ENCODE data around the gene DAB1. TPM values are rescaled to one million over a fixed set of nuclear protein-coding genes. Genes with fewer than 3 reads are reported as not detected.

The DAB1 gene
- total and polyA plus RNA-seq, 8 donors: 0.04 to 1.4 (median 0.39) TPM

- Histone ChIP-seq H3K4me1 (no peaks in the 10 kb centered on the region), H3K27ac (no peak overlapping the region), H3K4me3 (no peak overlapping the region), H3K9me3 (no peaks in the 10 kb centered on the region), H3K27me3 (no peaks in the 10 kb centered on the region), H3K36me3 (no peaks in the 10 kb centered on the region)
- ATAC-seq: no peak
- TF ChIP-seq, protein P1, sequence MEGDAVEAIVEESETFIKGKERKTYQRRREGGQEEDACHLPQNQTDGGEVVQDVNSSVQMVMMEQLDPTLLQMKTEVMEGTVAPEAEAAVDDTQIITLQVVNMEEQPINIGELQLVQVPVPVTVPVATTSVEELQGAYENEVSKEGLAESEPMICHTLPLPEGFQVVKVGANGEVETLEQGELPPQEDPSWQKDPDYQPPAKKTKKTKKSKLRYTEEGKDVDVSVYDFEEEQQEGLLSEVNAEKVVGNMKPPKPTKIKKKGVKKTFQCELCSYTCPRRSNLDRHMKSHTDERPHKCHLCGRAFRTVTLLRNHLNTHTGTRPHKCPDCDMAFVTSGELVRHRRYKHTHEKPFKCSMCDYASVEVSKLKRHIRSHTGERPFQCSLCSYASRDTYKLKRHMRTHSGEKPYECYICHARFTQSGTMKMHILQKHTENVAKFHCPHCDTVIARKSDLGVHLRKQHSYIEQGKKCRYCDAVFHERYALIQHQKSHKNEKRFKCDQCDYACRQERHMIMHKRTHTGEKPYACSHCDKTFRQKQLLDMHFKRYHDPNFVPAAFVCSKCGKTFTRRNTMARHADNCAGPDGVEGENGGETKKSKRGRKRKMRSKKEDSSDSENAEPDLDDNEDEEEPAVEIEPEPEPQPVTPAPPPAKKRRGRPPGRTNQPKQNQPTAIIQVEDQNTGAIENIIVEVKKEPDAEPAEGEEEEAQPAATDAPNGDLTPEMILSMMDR (IDR thresholded peaks at IDR 0.05): no peak
- intact Hi-C loops (cut with DNase I): no loop called here
- no peak for FAIRE-seq
- WGBS, 2 donors: 90 to 95% methylated on average over 6 of the region's 6 CpGs
- DNase-seq: no peak
Measured at GRCh38 chr1:57063406-57064125, 360.3 kb downstream of the DAB1 start.

DNA sequence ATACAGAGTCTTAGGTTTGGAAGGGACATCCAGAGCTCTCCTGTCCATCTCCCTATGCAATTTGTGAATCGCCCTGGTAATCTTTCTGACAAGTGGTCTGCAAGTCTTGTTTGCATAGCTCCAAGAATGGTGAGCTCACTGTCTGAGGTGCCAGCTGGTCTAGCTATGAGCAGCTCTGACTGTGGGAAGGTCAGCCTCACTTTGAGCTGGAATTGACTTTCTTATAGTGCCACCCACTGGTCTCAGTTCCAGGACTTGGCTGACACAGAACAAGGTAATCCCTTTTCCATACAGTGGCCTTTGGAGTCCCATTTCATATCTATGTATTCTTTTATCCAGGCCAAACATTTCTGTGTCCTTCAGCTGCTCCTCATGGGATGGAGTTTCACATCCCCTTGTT lies 362.5 kb downstream of the DAB1 start:
- DNase-seq (peak in 3 of 6 donors; percentile 3 to 16 (median 9)), ATAC-seq (peak in 3 of 4 donors; percentile 58 to 74 (median 72)), FAIRE-seq (no peak)
- H3K9me3 ChIP-seq: no peaks in the 10 kb centered on the region
- intact Hi-C loops (cut with DNase I): no loop called here
- TF ChIP-seq, protein P1 (IDR thresholded peaks at IDR 0.05): no peak
- no peaks in the 10 kb centered on the region for H3K27me3 ChIP-seq
- H3K4me1 ChIP-seq: no peaks in the 10 kb centered on the region
- no peak overlapping the region for H3K4me3 ChIP-seq
- no peaks in the 10 kb centered on the region for H3K36me3 ChIP-seq
- no peak overlapping the region for H3K27ac ChIP-seq
- WGBS, 2 donors: 46 to 61% methylated on average over 1 of the region's 1 CpG

DNA sequence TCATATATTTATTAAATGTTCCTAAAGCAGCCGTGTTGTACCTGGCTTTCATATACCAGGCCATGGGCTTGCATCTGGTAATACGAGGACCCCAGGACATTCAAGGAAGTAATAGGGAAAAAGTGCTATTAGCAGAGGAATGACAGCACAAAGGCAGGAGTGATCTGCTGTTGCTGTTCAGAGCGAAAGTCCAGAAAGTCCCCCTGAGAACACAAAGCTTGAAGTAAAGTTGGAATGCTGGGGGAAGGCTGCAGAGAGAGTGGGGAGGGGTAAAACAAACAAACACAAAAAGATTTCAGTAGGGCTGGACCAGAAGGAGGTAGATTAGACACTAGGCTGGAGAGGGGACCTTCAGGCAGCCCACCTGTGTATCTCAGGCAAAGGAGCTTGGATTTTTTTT lies 363.4 kb downstream of the DAB1 start:
- no peak overlapping the region for H3K27ac ChIP-seq
- TF ChIP-seq, protein P1 (IDR thresholded peaks at IDR 0.05): no peak
- 82 to 87% methylated on average over 3 of the region's 3 CpGs for WGBS, 2 donors
- no peak for FAIRE-seq
- no peak overlapping the region for H3K4me3 ChIP-seq
- intact Hi-C loops (cut with DNase I): no loop called here
- H3K36me3 ChIP-seq: no peaks in the 10 kb centered on the region
- no peaks in the 10 kb centered on the region for H3K27me3 ChIP-seq
- no peaks in the 10 kb centered on the region for H3K9me3 ChIP-seq
- ATAC-seq: no peak
- no peaks in the 10 kb centered on the region for H3K4me1 ChIP-seq
- DNase-seq: no peak

- Histone ChIP-seq H3K27me3 (no peaks in the 10 kb centered on the region), H3K36me3 (no peaks in the 10 kb centered on the region), H3K4me1 (no peaks in the 10 kb centered on the region), H3K4me3 (no peak overlapping the region), H3K27ac (no peak overlapping the region), H3K9me3 (no peaks in the 10 kb centered on the region)
- ATAC-seq (no peak), FAIRE-seq (no peak), DNase-seq (no peak)
- intact Hi-C loops (cut with DNase I): loop anchor here in 1 of 3 donors (5.0 kb wide), 1 partner anchor 222 kb away; no protein-coding TSS in a partner anchor
- 70 to 76% methylated on average over 6 of the region's 6 CpGs for WGBS, 2 donors
- TF ChIP-seq, protein P1 (IDR thresholded peaks at IDR 0.05): no peak
Measured at GRCh38 chr1:57058652-57059501, 365.0 kb downstream of the DAB1 start.

All from pancreas (tissue), 10 donors.